Psoas muscle (tissue), 8 donors: ENCODE data around the gene THAP12. TPM values are rescaled to one million over a fixed set of nuclear protein-coding genes. Genes with fewer than 3 reads are reported as not detected.

ENCODE experiments used
- ATAC-seq, 4 donors: fragments of 200-7000 bp; cut with Tn5 transposase; one replicate each; pipeline ENCODE4 v1.9.1; 2020; ENCODE audit warnings: moderate library complexity in 3 of 4, mild to moderate bottlenecking in 2 of 4
- DNase-seq, 2 donors: peaks; one replicate each; pipeline ENCODE4 v3.0.0-alpha.2; 2020
- H3K27ac ChIP-seq: fragments of 200-600 bp; one replicate; pipeline ENCODE4 v1.8.0; 2022
- H3K27me3 ChIP-seq, 3 donors: fragments of 200-600 bp in 1 of 3; one replicate each; pipeline versions ENCODE4 v1.6.1 to v1.8.0; 2013 to 2022; ENCODE audit warnings: low read length in 2 of 3, mild to moderate bottlenecking in 2 of 3, moderate library complexity in 1 of 3; ENCODE audit not compliant: insufficient read depth in 3 of 3
- H3K36me3 ChIP-seq, 2 donors: fragments of 200-600 bp in 1 of 2; one replicate each; pipeline versions ENCODE4 v1.6.1 to v1.8.0; 2013 to 2022; ENCODE audit warnings: low read depth in 1 of 2, mild to moderate bottlenecking in 1 of 2, moderate library complexity in 1 of 2; ENCODE audit not compliant: insufficient read depth in 1 of 2
- H3K4me1 ChIP-seq: fragments of 200-600 bp; one replicate; pipeline ENCODE4 v1.8.0; 2022
- H3K4me3 ChIP-seq: fragments of 200-600 bp; one replicate; pipeline ENCODE4 v1.8.0; 2022; ENCODE audit warnings: mild to moderate bottlenecking
- H3K9me3 ChIP-seq: fragments of 200-600 bp; one replicate; pipeline ENCODE4 v1.8.0; 2022
- CTCF ChIP-seq: fragments of 200-600 bp; IDR thresholded peaks from one replicate; pipeline ENCODE4 v1.8.0; 2022; ENCODE audit warnings: antibody characterized with exemption
- WGBS, 3 donors: extraction: QIAGEN DNeasy Blood & Tissue Kit; methylation state at CpG; one replicate each; pipeline versions ENCODE4 v1.1.6 to v1.1.7; 2013; 5-methylcytosine and 5-hydroxymethylcytosine counted together
- intact Hi-C, 2 donors: fragments of 100-400 bp; cut with DNase I; formaldehyde crosslinking; loops; one replicate each; pipeline versions ENCODE4 v1.11.0 to v1.14.2; 2022
- polyA plus RNA-seq, 3 donors: library from polyadenylated mRNA; stranded (reverse); fragments of 200-250 nt; gene quantifications; one replicate each; pipeline ENCODE4 v1.2.3, GENCODE V29; 2013
- total RNA-seq, 4 donors: library from RNA; stranded (reverse); fragmentation: NEBNext Ultra II Directional in 2 of 4; extraction: Animal tissue kit (Norgen Biotek cat#: 25700) in 2 of 4; gene quantifications; one replicate each; pipeline versions ENCODE4 v1.2.1 to v1.2.4, GENCODE V29; 2021 to 2023
- donor health status: healthy with polysubstance abuse.
- donor health status: DM: no; HTN: no; CAD: no; lungs with moderate emphysema.
- donor health status: Bipolar disorder and iron deficiency.
- donor health status: healthy.
- donor health status: DM: yes; HTN: yes; CAD: no.
- donor health status: DM: no; HTN: no; CAD: no.
- donor health status: DM: no; HTN: no; CAD: no.
- donor health status: DM: yes; HTN: yes; CAD: no.

The THAP12 gene
- total and polyA plus RNA-seq, 7 donors: 15.6 to 38.1 (median 34.2) TPM

- ATAC-seq (no peak), DNase-seq (no peak)
- H3K36me3 ChIP-seq: peaks cover 0 to 6% of the 10 kb centered on the region in 2 donors
- H3K27ac ChIP-seq: no peak overlapping the region
- 67 to 87% (median 87%) methylated on average over 6 of the region's 6 CpGs for WGBS, 3 donors
- H3K4me1 ChIP-seq: peaks cover 35% of the 10 kb centered on the region
- no peak for TF ChIP-seq CTCF
- H3K27me3 ChIP-seq: no peaks in the 10 kb centered on the region
- H3K9me3 ChIP-seq: no peaks in the 10 kb centered on the region
- no peak overlapping the region for H3K4me3 ChIP-seq
- intact Hi-C loops: no loop called here
Observed at GRCh38 chr11:76369406-76369805, 11.5 kb downstream of the THAP12 start.

GRCh38 chr11:76368490-76368889 lies 12.4 kb downstream of the THAP12 start:
- Histone ChIP-seq H3K27ac (no peak overlapping the region), H3K27me3 (no peaks in the 10 kb centered on the region), H3K4me3 (no peak overlapping the region), H3K36me3 (peaks cover 0 to 12% of the 10 kb centered on the region in 2 donors), H3K4me1 (peaks cover 35% of the 10 kb centered on the region), H3K9me3 (no peaks in the 10 kb centered on the region)
- ATAC-seq: no peak
- DNase-seq: no peak
- whole genome bisulfite sequencing, 3 donors: 70 to 81% (median 79%) methylated on average over 1 of the region's 1 CpG
- intact Hi-C loops: no loop called here
- no peak for TF ChIP-seq CTCF

- Histone ChIP-seq H3K27me3 (no peaks in the 10 kb centered on the region), H3K36me3 (peaks cover 0 to 12% of the 10 kb centered on the region in 2 donors), H3K4me3 (no peak overlapping the region), H3K4me1 (peaks cover 30% of the 10 kb centered on the region), H3K27ac (no peak overlapping the region), H3K9me3 (no peaks in the 10 kb centered on the region)
- DNase-seq (no peak), ATAC-seq (no peak)
- intact Hi-C loops: no loop called here
- WGBS, 3 donors: 93% methylated on average over 16 of the region's 16 CpGs
- no peak for TF ChIP-seq CTCF
Observed at GRCh38 chr11:76365038-76365679, 15.8 kb downstream of the THAP12 start.

- no peaks in the 10 kb centered on the region for H3K27me3 ChIP-seq
- no peak overlapping the region for H3K27ac ChIP-seq
- ATAC-seq (no peak), DNase-seq (no peak)
- H3K9me3 ChIP-seq: no peaks in the 10 kb centered on the region
- no peak for TF ChIP-seq CTCF
- intact Hi-C loops: no loop called here
- 97 to 98% (median 97%) methylated on average over 7 of the region's 7 CpGs for WGBS, 3 donors
- no peak overlapping the region for H3K4me3 ChIP-seq
- H3K4me1 ChIP-seq: peaks cover 10% of the 10 kb centered on the region
- H3K36me3 ChIP-seq: peaks cover 0 to 30% of the 10 kb centered on the region in 2 donors
Observed at GRCh38 chr11:76362716-76363115, 18.2 kb downstream of the THAP12 start.

- Histone ChIP-seq H3K4me3 (no peak overlapping the region), H3K27me3 (no peaks in the 10 kb centered on the region), H3K36me3 (peaks cover 0 to 30% of the 10 kb centered on the region in 2 donors), H3K4me1 (peaks cover 1% of the 10 kb centered on the region), H3K9me3 (no peaks in the 10 kb centered on the region), H3K27ac (no peak overlapping the region)
- intact Hi-C loops: no loop called here
- 54 to 70% (median 57%) methylated on average over 2 of the region's 2 CpGs for WGBS, 3 donors
- no peak for ATAC-seq
- no peak for TF ChIP-seq CTCF
- DNase-seq: no peak
Observed at GRCh38 chr11:76361776-76362175, 19.2 kb downstream of the THAP12 start.
